Right lobe of liver (tissue), 6 donors: Measurements from ENCODE around the gene PSMC5. TPM values are rescaled to one million over a fixed set of nuclear protein-coding genes. Genes with fewer than 3 reads are reported as not detected.
"Not testable (repeated sequence)": the region's sequence is repeated elsewhere in the genome, so short reads cannot be mapped to it uniquely, and the experiment has no call there.

Experiments
- ATAC-seq, 4 donors: fragments of 200-7000 bp; cut with Tn5 transposase; one replicate each; pipeline ENCODE4 v1.9.1; 2020; ENCODE audit warnings: mild to moderate bottlenecking in 4 of 4, moderate library complexity in 4 of 4
- DNase-seq, 3 donors: peaks; one replicate each; pipeline ENCODE4 v3.0.0-alpha.2; 2020
- H3K27ac ChIP-seq, 3 donors: fragments of 200-600 bp; one replicate each; pipeline ENCODE4 v1.8.0; 2022
- H3K27me3 ChIP-seq, 2 donors: fragments of 200-600 bp; one replicate each; pipeline ENCODE4 v1.8.0; 2022
- H3K36me3 ChIP-seq, 4 donors: fragments of 200-600 bp; sonication (generic) in 1 of 4; one replicate each; pipeline versions ENCODE4 v1.5.1 to v1.8.0; 2017 to 2022; ENCODE audit warnings: control low read depth in 1 of 4
- H3K4me1 ChIP-seq, 4 donors: fragments of 200-600 bp; sonication (generic) in 1 of 4; one replicate each; pipeline versions ENCODE4 v1.5.1 to v1.8.0; 2017 to 2022; ENCODE audit warnings: control low read depth in 1 of 4
- H3K4me3 ChIP-seq, 3 donors: fragments of 200-600 bp; one replicate each; pipeline ENCODE4 v1.8.0; 2022
- H3K9me3 ChIP-seq, 4 donors: fragments of 200-600 bp; sonication (generic) in 1 of 4; one replicate each; pipeline versions ENCODE4 v1.5.1 to v1.8.0; 2017 to 2022; ENCODE audit warnings: control low read depth in 1 of 4
- POLR2A ChIP-seq: fragments of 450-650 bp; IDR thresholded peaks from one replicate; pipeline ENCODE4 v1.6.1; 2017; ENCODE audit warnings: antibody characterized with exemption, mild to moderate bottlenecking
- WGBS: methylation state at CpG from one replicate; pipeline ENCODE4 v1.1.6; 2018; ENCODE audit warnings: low coverage, low lambda C conversion rate; ENCODE audit not compliant: insufficient coverage; ENCODE audit errors: missing lambda C conversion rate; 5-methylcytosine and 5-hydroxymethylcytosine counted together
- intact Hi-C, 2 donors: fragments of 100-400 bp; cut with DNase I; formaldehyde crosslinking; loops; one replicate each; pipeline versions ENCODE4 v1.11.2 to v1.14.1; 2022
- total RNA-seq, 6 experiments: library from RNA; depleted of rRNA in 2 of 6; stranded (reverse); fragments of >200 nt in 2 of 6; fragmentation: NEBNext Ultra II Directional in 3 of 6; extraction: Animal tissue kit (Norgen Biotek cat#: 25700) in 3 of 6; gene quantifications; one replicate each; pipeline versions ENCODE4 v1.1.0 to v1.2.4, GENCODE V29; 2016 to 2023
- TF ChIP-seq, protein P1 (sequence below), 4 donors: fragments of 200-600 bp in 3 of 4; fragments of 450-650 bp in 1 of 4; IDR thresholded peaks; one replicate each; pipeline versions ENCODE4 v1.5.1 to v1.8.0; 2016 to 2022; ENCODE audit warnings: antibody characterized with exemption in 4 of 4, mild to moderate bottlenecking in 2 of 4
- donor health status: DM: no; HTN: yes; CAD: no.
- donor health status: DM: no; HTN: no; CAD: no.
- donor health status: DM: no; HTN: no; CAD: no.
- donor health status: DM: no; HTN: yes; CAD: no.
- donor health status: DM: no; HTN: yes; CAD: no.

Gene PSMC5
- total RNA-seq, 6 experiments from 2014 or later: 52.7 to 70.9 (median 66.5) TPM

DNA sequence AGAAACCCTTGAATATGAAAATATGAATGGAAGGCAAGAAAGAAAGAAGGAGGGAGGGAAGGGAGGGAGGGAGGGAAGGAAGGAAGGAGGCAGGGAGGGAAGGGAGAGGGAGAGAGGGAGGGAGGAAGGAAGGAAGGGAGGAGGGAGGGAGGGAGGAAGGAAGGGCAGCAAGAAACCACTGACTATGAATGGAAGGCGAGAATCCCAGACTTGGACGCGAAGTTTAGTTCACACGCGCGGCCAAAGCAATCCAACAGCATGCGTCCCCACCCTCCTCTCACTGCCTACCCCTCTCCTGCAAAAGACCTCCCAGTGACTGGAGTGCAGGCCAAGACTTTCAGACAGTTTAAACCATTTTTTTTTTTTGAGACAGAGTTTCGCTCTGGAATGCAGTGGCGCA is 23.2 kb downstream of the PSMC5 start:
- Histone ChIP-seq H3K27me3 (no peaks in the 10 kb centered on the region), H3K4me3 (no peak overlapping the region), H3K36me3 (no peaks in the 10 kb centered on the region), H3K27ac (no peak overlapping the region), H3K4me1 (no peaks in the 10 kb centered on the region), H3K9me3 (no peaks in the 10 kb centered on the region)
- intact Hi-C loops: no loop called here
- TF ChIP-seq, protein P1, sequence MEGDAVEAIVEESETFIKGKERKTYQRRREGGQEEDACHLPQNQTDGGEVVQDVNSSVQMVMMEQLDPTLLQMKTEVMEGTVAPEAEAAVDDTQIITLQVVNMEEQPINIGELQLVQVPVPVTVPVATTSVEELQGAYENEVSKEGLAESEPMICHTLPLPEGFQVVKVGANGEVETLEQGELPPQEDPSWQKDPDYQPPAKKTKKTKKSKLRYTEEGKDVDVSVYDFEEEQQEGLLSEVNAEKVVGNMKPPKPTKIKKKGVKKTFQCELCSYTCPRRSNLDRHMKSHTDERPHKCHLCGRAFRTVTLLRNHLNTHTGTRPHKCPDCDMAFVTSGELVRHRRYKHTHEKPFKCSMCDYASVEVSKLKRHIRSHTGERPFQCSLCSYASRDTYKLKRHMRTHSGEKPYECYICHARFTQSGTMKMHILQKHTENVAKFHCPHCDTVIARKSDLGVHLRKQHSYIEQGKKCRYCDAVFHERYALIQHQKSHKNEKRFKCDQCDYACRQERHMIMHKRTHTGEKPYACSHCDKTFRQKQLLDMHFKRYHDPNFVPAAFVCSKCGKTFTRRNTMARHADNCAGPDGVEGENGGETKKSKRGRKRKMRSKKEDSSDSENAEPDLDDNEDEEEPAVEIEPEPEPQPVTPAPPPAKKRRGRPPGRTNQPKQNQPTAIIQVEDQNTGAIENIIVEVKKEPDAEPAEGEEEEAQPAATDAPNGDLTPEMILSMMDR (IDR thresholded peaks at IDR 0.05): no peak
- no peak for TF ChIP-seq POLR2A
- no peak for DNase-seq
- WGBS: 78% methylated on average over 4 of the region's 9 CpGs
- ATAC-seq: no peak

DNA sequence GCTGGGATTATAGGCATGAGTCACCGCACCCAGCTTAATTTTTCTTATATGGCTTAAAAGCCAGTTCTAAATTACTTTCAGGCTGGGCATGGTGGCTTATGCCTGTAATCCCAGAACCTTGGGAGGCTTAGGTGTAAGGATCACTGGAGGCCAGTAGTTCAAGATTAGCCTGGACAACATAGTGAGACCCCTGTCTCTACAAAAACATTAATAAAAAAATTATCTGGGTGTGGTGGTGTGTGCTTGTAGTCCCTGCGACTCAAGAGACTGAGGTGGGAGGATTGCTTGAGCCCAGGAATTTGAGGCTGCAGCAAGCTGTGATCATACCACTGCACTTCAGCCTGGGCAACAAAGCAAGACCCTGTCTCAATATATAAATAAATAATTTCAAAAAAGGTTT is 26.0 kb downstream of the PSMC5 start:
- H3K36me3 ChIP-seq: no peaks in the 10 kb centered on the region
- DNase-seq: no peak
- intact Hi-C loops: no loop called here
- 93% methylated on average over 2 of the region's 2 CpGs for WGBS
- ATAC-seq: no peak
- no peak overlapping the region for H3K27ac ChIP-seq
- H3K4me1 ChIP-seq: no peaks in the 10 kb centered on the region
- no peaks in the 10 kb centered on the region for H3K27me3 ChIP-seq
- TF ChIP-seq, protein P1 (IDR thresholded peaks at IDR 0.05): no peak
- TF ChIP-seq POLR2A: no peak
- no peak overlapping the region for H3K4me3 ChIP-seq
- no peaks in the 10 kb centered on the region for H3K9me3 ChIP-seq

DNA sequence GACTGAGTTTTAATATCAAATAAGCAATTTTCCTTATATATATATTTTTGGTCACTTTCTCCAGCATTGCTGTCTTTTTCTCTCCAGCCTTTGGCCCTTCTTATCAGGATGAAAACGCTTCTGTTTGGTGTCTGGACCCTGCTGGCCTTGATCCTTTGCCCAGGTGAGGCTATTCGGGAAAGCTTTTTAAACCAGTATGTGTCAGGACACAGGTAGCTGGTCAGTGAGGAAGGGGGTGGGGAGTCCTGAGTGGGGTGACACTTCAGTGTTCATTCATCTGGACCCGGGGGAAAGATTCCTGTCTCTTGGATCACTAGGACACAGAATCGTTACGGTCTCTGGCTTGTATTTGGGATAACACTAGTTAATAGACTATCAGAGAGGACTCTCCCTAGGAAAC is 27.5 kb downstream of the PSMC5 start:
- intact Hi-C loops: no loop called here
- Histone ChIP-seq H3K4me1 (no peaks in the 10 kb centered on the region), H3K27me3 (no peaks in the 10 kb centered on the region), H3K4me3 (no peak overlapping the region), H3K27ac (no peak overlapping the region), H3K9me3 (no peaks in the 10 kb centered on the region), H3K36me3 (no peaks in the 10 kb centered on the region)
- no peak for DNase-seq
- ATAC-seq: peak in 2 of 4 donors; percentile 57
- TF ChIP-seq POLR2A: no peak
- TF ChIP-seq, protein P1 (IDR thresholded peaks at IDR 0.05): no peak
- 38% methylated on average over 5 of the region's 5 CpGs for WGBS

DNA sequence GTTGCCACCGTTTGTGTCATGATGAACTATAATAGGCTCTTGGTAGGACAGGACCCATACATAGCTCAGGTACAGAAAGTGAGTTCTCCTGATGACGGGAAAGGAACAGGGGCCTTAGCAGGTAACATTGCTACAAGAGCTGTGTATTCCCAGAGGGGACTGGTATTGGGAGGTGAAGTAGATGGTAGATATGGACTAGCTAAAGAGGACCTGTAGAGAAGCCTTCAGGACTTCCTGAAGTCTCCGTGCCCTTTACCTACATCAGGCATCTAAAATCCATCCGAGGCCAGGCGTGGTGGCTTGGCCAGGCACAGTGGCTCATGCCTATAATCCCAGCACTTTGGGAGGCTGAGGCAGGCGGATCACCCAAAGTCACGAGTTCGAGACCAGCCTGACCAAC is 28.0 kb downstream of the PSMC5 start:
- Histone ChIP-seq H3K9me3 (no peaks in the 10 kb centered on the region), H3K36me3 (no peaks in the 10 kb centered on the region), H3K4me1 (no peaks in the 10 kb centered on the region), H3K27ac (no peak overlapping the region), H3K27me3 (no peaks in the 10 kb centered on the region), H3K4me3 (no peak overlapping the region)
- TF ChIP-seq, protein P1 (IDR thresholded peaks at IDR 0.05): no peak
- no peak for TF ChIP-seq POLR2A
- DNase-seq: no peak
- WGBS: 90% methylated on average over 7 of the region's 8 CpGs
- no peak for ATAC-seq
- intact Hi-C loops: no loop called here

DNA sequence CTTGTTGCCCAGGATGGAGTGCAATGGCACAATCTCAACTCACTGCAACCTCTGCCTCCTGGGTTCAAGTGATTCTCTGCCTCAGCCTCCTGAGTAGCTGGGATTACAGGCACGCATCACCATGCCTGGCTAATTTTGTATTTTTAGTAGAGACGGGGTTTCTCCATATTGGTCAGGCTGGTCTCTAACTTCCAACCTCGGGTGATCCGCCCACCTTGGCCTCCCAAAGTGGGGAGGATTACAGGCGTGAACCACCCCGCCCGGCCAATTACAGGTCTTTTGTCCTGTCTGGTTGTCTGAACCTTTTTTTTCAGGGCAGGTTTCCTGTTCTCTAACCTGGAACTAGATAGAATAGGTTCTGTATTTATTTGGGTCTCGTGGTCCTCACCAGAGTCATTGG is 29.2 kb downstream of the PSMC5 start:
- H3K4me1 ChIP-seq, H3K9me3 ChIP-seq, H3K27me3 ChIP-seq, DNase-seq, H3K36me3 ChIP-seq, intact Hi-C loops, H3K4me3 ChIP-seq, H3K27ac ChIP-seq, ATAC-seq: not testable (repeated sequence)
- 84% methylated on average over 8 of the region's 8 CpGs for WGBS
